Thyroid gland (tissue), 4 donors: ENCODE results near the gene PIGW.

Experiments used
- POLR2A ChIP-seq, 2 donors: fragments of 450-650 bp; IDR thresholded peaks; one replicate each; pipeline ENCODE4 v1.6.1; 2017; ENCODE audit warnings: antibody characterized with exemption in 2 of 2, mild to moderate bottlenecking in 2 of 2, moderate library complexity in 1 of 2
- TF ChIP-seq, protein P1 (sequence below), 6 experiments: fragments of 200-600 bp in 3 of 6; fragments of 450-650 bp in 3 of 6; sonication (generic) in 3 of 6; IDR thresholded peaks; one replicate each; pipeline ENCODE4 v1.5.1; 2016 to 2019; ENCODE audit warnings: antibody characterized with exemption in 6 of 6, mild to moderate bottlenecking in 2 of 6, inconsistent platforms in 1 of 6, moderate library complexity in 1 of 6

DNA sequence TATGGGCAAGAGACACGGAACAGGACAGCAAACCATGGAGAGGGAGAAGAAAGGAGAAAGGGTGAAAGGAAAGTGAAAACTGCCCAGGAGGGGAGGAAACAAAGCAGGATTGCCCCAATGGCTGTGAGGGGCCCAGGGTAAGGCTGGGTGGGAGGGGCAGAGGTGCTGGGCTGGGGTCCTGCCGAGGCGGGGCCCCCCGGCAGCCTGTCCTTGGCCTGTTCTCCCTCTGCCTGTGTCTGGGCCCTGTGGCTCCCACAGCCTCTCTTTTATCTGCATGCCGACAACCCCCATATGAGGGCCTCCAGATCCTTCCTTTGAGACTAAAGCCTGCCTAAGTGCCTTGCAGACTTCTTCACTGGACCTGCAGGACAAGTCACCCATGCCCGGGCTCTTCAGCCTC is 32.8 kb upstream of the PIGW start:
- no peak for TF ChIP-seq POLR2A (IDR thresholded peaks at IDR 0.05)
- TF ChIP-seq, protein P1, sequence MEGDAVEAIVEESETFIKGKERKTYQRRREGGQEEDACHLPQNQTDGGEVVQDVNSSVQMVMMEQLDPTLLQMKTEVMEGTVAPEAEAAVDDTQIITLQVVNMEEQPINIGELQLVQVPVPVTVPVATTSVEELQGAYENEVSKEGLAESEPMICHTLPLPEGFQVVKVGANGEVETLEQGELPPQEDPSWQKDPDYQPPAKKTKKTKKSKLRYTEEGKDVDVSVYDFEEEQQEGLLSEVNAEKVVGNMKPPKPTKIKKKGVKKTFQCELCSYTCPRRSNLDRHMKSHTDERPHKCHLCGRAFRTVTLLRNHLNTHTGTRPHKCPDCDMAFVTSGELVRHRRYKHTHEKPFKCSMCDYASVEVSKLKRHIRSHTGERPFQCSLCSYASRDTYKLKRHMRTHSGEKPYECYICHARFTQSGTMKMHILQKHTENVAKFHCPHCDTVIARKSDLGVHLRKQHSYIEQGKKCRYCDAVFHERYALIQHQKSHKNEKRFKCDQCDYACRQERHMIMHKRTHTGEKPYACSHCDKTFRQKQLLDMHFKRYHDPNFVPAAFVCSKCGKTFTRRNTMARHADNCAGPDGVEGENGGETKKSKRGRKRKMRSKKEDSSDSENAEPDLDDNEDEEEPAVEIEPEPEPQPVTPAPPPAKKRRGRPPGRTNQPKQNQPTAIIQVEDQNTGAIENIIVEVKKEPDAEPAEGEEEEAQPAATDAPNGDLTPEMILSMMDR (IDR thresholded peaks at IDR 0.05) = no peak
